Mucosa of descending colon (tissue), 3 donors: ENCODE results near the gene MMP21. TPM values are rescaled to one million over a fixed set of nuclear protein-coding genes. Genes with fewer than 3 reads are reported as not detected.
A peak's percentile ranks its signal among the peaks of the same experiment; 100 is the strongest.

Experiments
- ATAC-seq: fragments of 200-7000 bp; cut with Tn5 transposase; one replicate; pipeline ENCODE4 v1.9.1; 2020; ENCODE audit warnings: mild to moderate bottlenecking, moderate library complexity
- DNase-seq, 3 donors: peaks; one replicate each; pipeline ENCODE4 v3.0.0-alpha.2; 2020
- H3K36me3 ChIP-seq: fragments of 200-600 bp; one replicate; pipeline ENCODE4 v1.8.0; 2021; ENCODE audit warnings: low read depth, mild to moderate bottlenecking
- H3K4me1 ChIP-seq: fragments of 200-600 bp; one replicate; pipeline ENCODE4 v1.8.0; 2021; ENCODE audit warnings: low read depth, mild to moderate bottlenecking
- H3K4me3 ChIP-seq: fragments of 200-600 bp; one replicate; pipeline ENCODE4 v1.8.0; 2021; ENCODE audit warnings: mild to moderate bottlenecking
- H3K9me3 ChIP-seq: fragments of 200-600 bp; one replicate; pipeline ENCODE4 v1.8.0; 2021; ENCODE audit warnings: mild to moderate bottlenecking
- CTCF ChIP-seq: fragments of 200-600 bp; IDR thresholded peaks from one replicate; pipeline ENCODE4 v1.8.0; 2022; ENCODE audit warnings: antibody characterized with exemption, mild to moderate bottlenecking
- intact Hi-C, 2 donors: fragments of 100-400 bp; cut with DNase I in 1 of 2; cut with micrococcal nuclease in 1 of 2; formaldehyde crosslinking; loops; one replicate each; pipeline versions ENCODE4 v1.11.0 to v1.11.1; 2022; cut with DNase I, micrococcal nuclease
- total RNA-seq, 3 donors: library from RNA; stranded (reverse); fragmentation: NEBNext Ultra II Directional in 2 of 3; extraction: Animal tissue kit (Norgen Biotek cat#: 25700) in 2 of 3; gene quantifications; one replicate each; pipeline versions ENCODE4 v1.2.1 to v1.2.4, GENCODE V29; 2021 to 2023
- donor health status: DM: no; HTN: no; CAD: no; lungs with moderate emphysema.
- donor health status: DM: no; HTN: no; CAD: no.
- donor health status: DM: no; HTN: yes; CAD: no.

The MMP21 gene
- total RNA-seq, 3 donors from 2014 or later: 0.14 to 0.28 TPM; not detected in 1

DNA sequence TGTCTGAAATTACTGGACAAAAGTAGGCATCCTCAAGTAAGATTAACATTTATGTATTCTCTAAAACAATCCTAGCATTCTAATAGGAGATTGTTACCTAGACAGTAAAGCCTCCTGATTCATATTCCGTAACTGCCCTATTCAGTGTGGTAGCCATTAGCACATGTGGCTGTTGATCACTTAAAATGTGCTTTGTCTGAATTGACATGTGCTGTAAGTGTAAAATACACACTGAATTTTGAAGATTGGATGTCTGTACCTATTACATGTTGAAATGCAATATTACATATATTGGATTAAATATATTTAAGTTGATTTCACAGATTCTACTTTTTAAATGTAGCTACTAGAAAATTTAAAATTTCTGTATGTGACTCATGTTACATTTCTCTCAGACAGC is 41.5 kb downstream of the MMP21 start:
- DNase-seq (no peak), ATAC-seq (no peak)
- no peaks in the 10 kb centered on the region for H3K9me3 ChIP-seq
- TF ChIP-seq CTCF: no peak
- intact Hi-C loops: no loop called here
- H3K4me3 ChIP-seq: no peak overlapping the region
- no peaks in the 10 kb centered on the region for H3K4me1 ChIP-seq
- peaks cover 12% of the 10 kb centered on the region for H3K36me3 ChIP-seq

GRCh38 chr10:125727436-125727835 is 48.2 kb downstream of the MMP21 start:
- intact Hi-C loops: no loop called here
- Histone ChIP-seq H3K9me3 (no peaks in the 10 kb centered on the region), H3K36me3 (peaks cover 12% of the 10 kb centered on the region), H3K4me3 (no peak overlapping the region), H3K4me1 (peaks cover 14% of the 10 kb centered on the region)
- TF ChIP-seq CTCF: no peak
- peak; percentile 86 for ATAC-seq
- DNase-seq: peak in 1 of 3 donors; percentile 41

- H3K9me3 ChIP-seq: no peaks in the 10 kb centered on the region
- peaks cover 12% of the 10 kb centered on the region for H3K36me3 ChIP-seq
- DNase-seq (no peak), ATAC-seq (peak; percentile 44)
- no peak for TF ChIP-seq CTCF
- H3K4me3 ChIP-seq: no peak overlapping the region
- H3K4me1 ChIP-seq: peaks cover 14% of the 10 kb centered on the region
- intact Hi-C loops: no loop called here
Observed at GRCh38 chr10:125726914-125727313, 48.7 kb downstream of the MMP21 start.

GRCh38 chr10:125722811-125723210 is 52.8 kb downstream of the MMP21 start:
- H3K4me1 ChIP-seq: peaks cover 23% of the 10 kb centered on the region
- TF ChIP-seq CTCF: no peak
- no peaks in the 10 kb centered on the region for H3K36me3 ChIP-seq
- no peaks in the 10 kb centered on the region for H3K9me3 ChIP-seq
- no peak for ATAC-seq
- H3K4me3 ChIP-seq: no peak overlapping the region
- DNase-seq: no peak
- intact Hi-C loops: no loop called here

DNA sequence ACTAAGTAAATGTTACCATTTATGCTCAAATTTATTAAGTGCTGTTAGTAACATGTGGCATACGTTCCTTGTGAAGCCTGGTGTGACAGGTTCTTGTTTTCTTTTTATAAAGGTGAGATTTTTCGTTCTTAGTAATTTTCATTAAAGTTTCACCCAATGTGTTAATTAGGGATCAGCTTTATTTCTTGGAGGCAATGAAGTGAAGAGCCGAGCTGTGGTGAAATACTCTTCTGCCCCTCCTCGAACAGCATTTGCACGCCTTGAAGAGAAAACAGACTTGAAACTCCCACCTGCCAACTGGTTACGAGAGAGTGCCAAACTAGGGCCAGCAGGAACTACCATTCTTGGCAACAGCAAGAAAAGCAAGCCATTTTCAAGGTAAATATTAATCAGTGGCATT is 54.6 kb downstream of the MMP21 start:
- intact Hi-C loops: no loop called here
- H3K36me3 ChIP-seq: no peaks in the 10 kb centered on the region
- DNase-seq (no peak), ATAC-seq (no peak)
- no peak overlapping the region for H3K4me3 ChIP-seq
- H3K9me3 ChIP-seq: peaks cover 3% of the 10 kb centered on the region
- H3K4me1 ChIP-seq: peaks cover 10% of the 10 kb centered on the region
- TF ChIP-seq CTCF: no peak

- DNase-seq (peak in 1 of 3 donors; percentile 28), ATAC-seq (no peak)
- no peak for TF ChIP-seq CTCF
- Histone ChIP-seq H3K4me3 (peak overlapping the region; percentile 96), H3K9me3 (peaks cover 3% of the 10 kb centered on the region), H3K4me1 (peaks cover 10% of the 10 kb centered on the region), H3K36me3 (no peaks in the 10 kb centered on the region)
- intact Hi-C loops: no loop called here
Observed at GRCh38 chr10:125720002-125720382, 55.6 kb downstream of the MMP21 start.
